Measurements from ENCODE around the gene NFILZ. TPM values are rescaled to one million over a fixed set of nuclear protein-coding genes. Genes with fewer than 3 reads are reported as not detected.

Gene NFILZ
- total RNA-seq, 6 donors from 2014 or later: not detected

GRCh38 chr19:8640402-8641004 lies 10.1 kb downstream of the NFILZ start:
- peaks cover 3 to 22% (median 12%) of the 10 kb centered on the region in 4 donors for H3K4me1 ChIP-seq
- no peak overlapping the region for H3K4me3 ChIP-seq
- ATAC-seq (ENCODE audit: low FRiP score in 2 of 2) (peak; percentile 76 to 81), DNase-seq (peak in 1 of 2 donors; percentile 80)
- H3K36me3 ChIP-seq: no peaks in the 10 kb centered on the region
- 45 to 57% methylated on average over 11 to 12 of the region's 12 CpGs for WGBS, 2 donors
- TF ChIP-seq POLR2AphosphoS5 (IDR thresholded peaks at IDR 0.05) (no peak), POLR2A (IDR thresholded peaks at IDR 0.05) (no peak), CTCF (IDR thresholded peaks at IDR 0.05) (no peak), EP300 (IDR thresholded peaks at IDR 0.05) (no peak)
- peak overlapping the region; percentile 40 to 76 (median 66) for H3K27ac ChIP-seq
- H3K9me3 ChIP-seq: peaks cover 0 to 6% (median 5%) of the 10 kb centered on the region in 4 donors
- H3K27me3 ChIP-seq: no peaks in the 10 kb centered on the region

- ATAC-seq (ENCODE audit: low FRiP score in 2 of 2) (no peak), DNase-seq (no peak)
- Histone ChIP-seq H3K27me3 (no peaks in the 10 kb centered on the region), H3K9me3 (peaks cover 0 to 6% (median 5%) of the 10 kb centered on the region in 4 donors), H3K36me3 (no peaks in the 10 kb centered on the region), H3K27ac (peak overlapping the region in 2 of 4 donors; percentile 73 to 76), H3K4me1 (peaks cover 3 to 22% (median 12%) of the 10 kb centered on the region in 4 donors), H3K4me3 (no peak overlapping the region)
- 55 to 80% methylated on average over 2 of the region's 2 CpGs for WGBS, 2 donors
- TF ChIP-seq POLR2A (IDR thresholded peaks at IDR 0.05): no peak
- TF ChIP-seq EP300 (IDR thresholded peaks at IDR 0.05): no peak
- TF ChIP-seq POLR2AphosphoS5 (IDR thresholded peaks at IDR 0.05): no peak
- TF ChIP-seq CTCF (IDR thresholded peaks at IDR 0.05): no peak
Observed at GRCh38 chr19:8641221-8641907, 10.9 kb downstream of the NFILZ start.

GRCh38 chr19:8641908-8642547 lies 11.6 kb downstream of the NFILZ start:
- WGBS, 2 donors: 44 to 50% methylated on average over 4 of the region's 4 CpGs
- DNase-seq: no peak

GRCh38 chr19:8642561-8642960 lies 12.1 kb downstream of the NFILZ start:
- no peak overlapping the region for H3K4me3 ChIP-seq
- WGBS, 2 donors: 67 to 68% methylated on average over 5 of the region's 5 CpGs
- DNase-seq (no peak), ATAC-seq (ENCODE audit: low FRiP score in 2 of 2) (no peak)
- H3K36me3 ChIP-seq: no peaks in the 10 kb centered on the region
- no peaks in the 10 kb centered on the region for H3K27me3 ChIP-seq
- TF ChIP-seq CTCF (IDR thresholded peaks at IDR 0.05) (no peak), EP300 (IDR thresholded peaks at IDR 0.05) (no peak), POLR2A (IDR thresholded peaks at IDR 0.05) (no peak), POLR2AphosphoS5 (IDR thresholded peaks at IDR 0.05) (no peak)
- H3K4me1 ChIP-seq: peaks cover 3 to 22% (median 12%) of the 10 kb centered on the region in 4 donors
- peaks cover 0 to 6% (median 5%) of the 10 kb centered on the region in 4 donors for H3K9me3 ChIP-seq
- H3K27ac ChIP-seq: no peak overlapping the region

More at GRCh38 chr19:8641908-8642547, 11.6 kb downstream of the NFILZ start:
- peak in 1 of 2 donors; percentile 49 for ATAC-seq (ENCODE audit: low FRiP score in 2 of 2)
- no peak overlapping the region for H3K4me3 ChIP-seq
- no peak overlapping the region for H3K27ac ChIP-seq
- H3K4me1 ChIP-seq: peaks cover 3 to 22% (median 12%) of the 10 kb centered on the region in 4 donors
- peaks cover 0 to 6% (median 5%) of the 10 kb centered on the region in 4 donors for H3K9me3 ChIP-seq
- no peaks in the 10 kb centered on the region for H3K36me3 ChIP-seq
- TF ChIP-seq POLR2AphosphoS5 (IDR thresholded peaks at IDR 0.05): no peak
- peak in 5 of 6 experiments; percentile 40 to 57 (median 53) for TF ChIP-seq CTCF (IDR thresholded peaks at IDR 0.05)
- TF ChIP-seq POLR2A (IDR thresholded peaks at IDR 0.05): no peak
- no peak for TF ChIP-seq EP300 (IDR thresholded peaks at IDR 0.05)
- H3K27me3 ChIP-seq: no peaks in the 10 kb centered on the region
